Endothelial cell of umbilical vein (primary cell): ENCODE measurements around the gene APOC4. TPM values are rescaled to one million over a fixed set of nuclear protein-coding genes. Genes with fewer than 3 reads are reported as not detected.

ENCODE experiments used
- BruUV-seq: library from RNA; stranded (reverse); fragments of 400-500 nt; replicated peaks from 2 replicates; lab custom pipeline; 2021; lab: Mats Ljungman, UMichigan
- CTCF ChIA-PET: fragments of 300-600, 350-600 bp; sonication (Branson Sonifier 250); formaldehyde crosslinking; loops from one replicate; lab custom pipeline; 2021; ENCODE audit warnings: antibody characterized with exemption, inconsistent platforms; lab: Charles Lee
- POLR2A ChIA-PET: fragments of 300-600, 350-600 bp; sonication (Branson Sonifier 250); formaldehyde crosslinking; loops from one replicate; lab custom pipeline; 2021; ENCODE audit warnings: antibody characterized with exemption, inconsistent platforms; lab: Charles Lee
- DNase-seq: peaks from one replicate; pipeline ENCODE4 v3.0.0-alpha.2; 2011; ENCODE audit warnings: low read depth, low spot score
- FAIRE-seq: peaks from 2 replicates; lab custom pipeline; 2011; peaks lifted over from hg19 to GRCh38; lab: Jason Lieb, UNC
- H2AFZ ChIP-seq: 2 replicates; pipeline ENCODE4 v1.6.0; 2012; ENCODE audit warnings: low read depth, low read length, control low read depth, inconsistent platforms
- H3K27ac ChIP-seq: 2 replicates; pipeline ENCODE4 v1.5.1; 2011; ENCODE audit warnings: low read depth, mild to moderate bottlenecking, control low read depth, low read length, moderate library complexity; ENCODE audit not compliant: insufficient read depth
- H3K27me3 ChIP-seq, 2 experiments: 2 replicates each; pipeline versions ENCODE4 v1.6.0 to v1.6.1; 2011; ENCODE audit warnings: low read length in 2 of 2, mixed read lengths in 1 of 2; ENCODE audit not compliant: control insufficient read depth in 2 of 2, insufficient read depth in 2 of 2
- H3K36me3 ChIP-seq, 2 experiments: 2 replicates in 1 of 2; 3 replicates in 1 of 2; pipeline ENCODE4 v1.5.1; 2011; ENCODE audit warnings: low read length in 2 of 2, mild to moderate bottlenecking in 1 of 2, moderate library complexity in 1 of 2; ENCODE audit not compliant: control insufficient read depth in 2 of 2, insufficient read depth in 2 of 2; ENCODE audit errors: extremely low read depth in 1 of 2
- H3K4me1 ChIP-seq: 3 replicates; pipeline ENCODE4 v1.5.1; 2011; ENCODE audit warnings: mild to moderate bottlenecking, low read length; ENCODE audit not compliant: control insufficient read depth, insufficient read depth; ENCODE audit errors: extremely low read depth
- H3K4me2 ChIP-seq: 2 replicates; pipeline ENCODE4 v1.6.1; 2011; ENCODE audit warnings: low read length, control low read depth, mixed read lengths; ENCODE audit not compliant: insufficient read depth
- H3K4me3 ChIP-seq, 3 experiments: fragments of 200-600 bp in 1 of 3; sonication (generic), shearing (Covaris generic) in 1 of 3; replicated peaks in 1 of 3; 2 replicates each; pipeline ENCODE4 v1.5.1; 2011 to 2016; ENCODE audit warnings: control low read depth in 3 of 3, low read length in 3 of 3, mild to moderate bottlenecking in 2 of 3, inconsistent platforms in 1 of 3, low read depth in 1 of 3, moderate library complexity in 1 of 3; ENCODE audit not compliant: insufficient read depth in 1 of 3
- H3K79me2 ChIP-seq: 2 replicates; pipeline ENCODE4 v1.6.0; 2012; ENCODE audit warnings: low read length, inconsistent platforms; ENCODE audit not compliant: control insufficient read depth, insufficient read depth
- H3K9ac ChIP-seq: replicated peaks from 2 replicates; pipeline ENCODE3; 2011; ENCODE audit warnings: low read length, control low read depth; ENCODE audit not compliant: insufficient read depth; ENCODE audit errors: extremely low read depth
- H3K9me1 ChIP-seq: replicated peaks from 3 replicates; pipeline ENCODE4 v1.6.0; 2011; ENCODE audit warnings: mild to moderate bottlenecking, low read length; ENCODE audit not compliant: control insufficient read depth, insufficient read depth; ENCODE audit errors: extremely low read depth
- H3K9me3 ChIP-seq: replicated peaks from 2 replicates; pipeline ENCODE4 v1.5.1; 2012; ENCODE audit warnings: low read length, inconsistent platforms; ENCODE audit not compliant: control insufficient read depth, insufficient read depth
- H4K20me1 ChIP-seq: replicated peaks from 2 replicates; pipeline ENCODE3; 2011; ENCODE audit warnings: mild to moderate bottlenecking, low read length; ENCODE audit not compliant: control insufficient read depth, insufficient read depth; ENCODE audit errors: extremely low read depth
- EZH2 ChIP-seq: IDR thresholded peaks from 2 replicates; pipeline ENCODE4 v1.6.1; 2012; ENCODE audit warnings: borderline replicate concordance, low read depth, mild to moderate bottlenecking, moderate library complexity, low read length, inconsistent platforms; ENCODE audit not compliant: severe bottlenecking
- FOS ChIP-seq: IDR thresholded peaks from 2 replicates; pipeline ENCODE4 v1.6.1; 2011; ENCODE audit warnings: mild to moderate bottlenecking, low read length, moderate library complexity, borderline replicate concordance; ENCODE audit not compliant: insufficient read depth
- GATA2 ChIP-seq: IDR thresholded peaks from 2 replicates; pipeline ENCODE4 v1.7.0; 2011; ENCODE audit warnings: low read depth, mild to moderate bottlenecking, moderate library complexity, mixed read lengths, low read length; ENCODE audit not compliant: insufficient read length, insufficient read depth
- JUN ChIP-seq: IDR thresholded peaks from 2 replicates; pipeline ENCODE4 v1.6.1; 2011; ENCODE audit warnings: borderline replicate concordance, low read depth; ENCODE audit not compliant: insufficient read length, insufficient read depth
- MYC ChIP-seq: IDR thresholded peaks from one replicate; pipeline ENCODE4 v1.6.1; 2011; ENCODE audit warnings: mild to moderate bottlenecking, low read depth, low read length
- POLR2A ChIP-seq: IDR thresholded peaks from 2 replicates; pipeline ENCODE4 v1.6.1; 2012; ENCODE audit warnings: low read depth, mild to moderate bottlenecking, control low read depth, low read length
- POLR2AphosphoS5 ChIP-seq: IDR thresholded peaks from 2 replicates; pipeline ENCODE4 v1.6.1; 2012; ENCODE audit warnings: low read depth, mild to moderate bottlenecking, control low read depth, low read length, moderate library complexity; ENCODE audit not compliant: insufficient read depth
- dilution Hi-C: fragments of 300-500 bp; cut with MboI; formaldehyde crosslinking; loops from one replicate; pipeline ENCODE4 v1.15.0; 2019; ENCODE audit warnings: low sequenced_read_pairs; ENCODE audit not compliant: extremely low pct_ligation_motif_present
- intact Hi-C: fragments of 100-400 bp; cut with micrococcal nuclease; formaldehyde crosslinking; loops from one replicate; pipeline ENCODE4 v1.10.0; 2022
- polyA plus RNA-seq, 4 experiments: library from polyadenylated mRNA; depleted of rRNA in 3 of 4; stranded (reverse) in 3 of 4; unstranded in 1 of 4; fragments of >200 nt; gene quantifications; 2 replicates each; pipeline versions ENCODE4 v1.2.1 to v1.2.3, GENCODE V29; 2011 to 2012; ENCODE audit warnings: missing spikeins in 1 of 4
- total RNA-seq: library from RNA; stranded (reverse); gene quantifications from 2 replicates; pipeline ENCODE4 v1.2.3, GENCODE V29; 2021
- TF ChIP-seq, protein P1 (sequence below): IDR thresholded peaks from 2 replicates; pipeline ENCODE4 v1.6.1; 2011; ENCODE audit not compliant: insufficient read depth, insufficient read length
- TF ChIP-seq, protein P2 (sequence below), 2 donors: IDR thresholded peaks; 1 replicate in 1 of 2; 2 replicates in 1 of 2; pipeline ENCODE4 v1.5.1; 2011; ENCODE audit warnings: low read length in 2 of 2, mild to moderate bottlenecking in 2 of 2, moderate library complexity in 2 of 2, control low read depth in 1 of 2, inconsistent platforms in 1 of 2, low read depth in 1 of 2; ENCODE audit not compliant: insufficient read depth in 1 of 2; ENCODE audit errors: extremely low read depth in 1 of 2

Gene APOC4
- total and polyA plus RNA-seq, 2 donors (not counting 3 experiments of a cell fraction or from before 2014, with no cell fraction given), result not detected

- Histone ChIP-seq H3K4me3 (no peak overlapping the region), H4K20me1 (no peaks in the 10 kb centered on the region), H3K79me2 (no peaks in the 10 kb centered on the region), H3K4me1 (no peaks in the 10 kb centered on the region), H3K27ac (no peak overlapping the region), H3K4me2 (no peak overlapping the region), H2AFZ (no peak overlapping the region), H3K9me1 (no peaks in the 10 kb centered on the region), H3K9ac (no peak overlapping the region), H3K27me3 (no peaks in the 10 kb centered on the region), H3K9me3 (no peaks in the 10 kb centered on the region), H3K36me3 (peaks cover 13 to 41% of the 10 kb centered on the region in 2 experiments)
- dilution Hi-C loops, result no loop called here
- no TSS peak for BruUV-seq
- ChIA-PET POLR2A (no interaction called here), CTCF (no interaction called here)
- intact Hi-C loops, result no loop called here
- no peak for DNase-seq
- no peak for FAIRE-seq
- TF ChIP-seq POLR2AphosphoS5 (no peak), POLR2A (no peak), GATA2 (no peak), EZH2 (no peak), FOS (no peak), JUN (no peak), MYC (no peak)
- TF ChIP-seq, protein P1, sequence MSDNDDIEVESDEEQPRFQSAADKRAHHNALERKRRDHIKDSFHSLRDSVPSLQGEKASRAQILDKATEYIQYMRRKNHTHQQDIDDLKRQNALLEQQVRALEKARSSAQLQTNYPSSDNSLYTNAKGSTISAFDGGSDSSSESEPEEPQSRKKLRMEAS, result no peak
- TF ChIP-seq, protein P2, sequence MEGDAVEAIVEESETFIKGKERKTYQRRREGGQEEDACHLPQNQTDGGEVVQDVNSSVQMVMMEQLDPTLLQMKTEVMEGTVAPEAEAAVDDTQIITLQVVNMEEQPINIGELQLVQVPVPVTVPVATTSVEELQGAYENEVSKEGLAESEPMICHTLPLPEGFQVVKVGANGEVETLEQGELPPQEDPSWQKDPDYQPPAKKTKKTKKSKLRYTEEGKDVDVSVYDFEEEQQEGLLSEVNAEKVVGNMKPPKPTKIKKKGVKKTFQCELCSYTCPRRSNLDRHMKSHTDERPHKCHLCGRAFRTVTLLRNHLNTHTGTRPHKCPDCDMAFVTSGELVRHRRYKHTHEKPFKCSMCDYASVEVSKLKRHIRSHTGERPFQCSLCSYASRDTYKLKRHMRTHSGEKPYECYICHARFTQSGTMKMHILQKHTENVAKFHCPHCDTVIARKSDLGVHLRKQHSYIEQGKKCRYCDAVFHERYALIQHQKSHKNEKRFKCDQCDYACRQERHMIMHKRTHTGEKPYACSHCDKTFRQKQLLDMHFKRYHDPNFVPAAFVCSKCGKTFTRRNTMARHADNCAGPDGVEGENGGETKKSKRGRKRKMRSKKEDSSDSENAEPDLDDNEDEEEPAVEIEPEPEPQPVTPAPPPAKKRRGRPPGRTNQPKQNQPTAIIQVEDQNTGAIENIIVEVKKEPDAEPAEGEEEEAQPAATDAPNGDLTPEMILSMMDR (IDR thresholded peaks at IDR 0.05; ENCODE audit: extremely low read depth in 1 of 2, insufficient read depth in 1 of 2, low read depth in 1 of 2, low read length in 2 of 2), result no peak
These were observed 30.8 kb downstream of the APOC4 start for GRCh38 chr19:44972802-44973201.
